Measurements from ENCODE around the gene RBMS2. TPM values are rescaled to one million over a fixed set of nuclear protein-coding genes. Genes with fewer than 3 reads are reported as not detected.

RBMS2 gene
- total and polyA plus RNA-seq, 10 of the 15 experiments (the other 5 are each of a cell fraction or from before 2014, with no cell fraction given), result 0.56 to 7.1 (median 2.4) TPM

DNA sequence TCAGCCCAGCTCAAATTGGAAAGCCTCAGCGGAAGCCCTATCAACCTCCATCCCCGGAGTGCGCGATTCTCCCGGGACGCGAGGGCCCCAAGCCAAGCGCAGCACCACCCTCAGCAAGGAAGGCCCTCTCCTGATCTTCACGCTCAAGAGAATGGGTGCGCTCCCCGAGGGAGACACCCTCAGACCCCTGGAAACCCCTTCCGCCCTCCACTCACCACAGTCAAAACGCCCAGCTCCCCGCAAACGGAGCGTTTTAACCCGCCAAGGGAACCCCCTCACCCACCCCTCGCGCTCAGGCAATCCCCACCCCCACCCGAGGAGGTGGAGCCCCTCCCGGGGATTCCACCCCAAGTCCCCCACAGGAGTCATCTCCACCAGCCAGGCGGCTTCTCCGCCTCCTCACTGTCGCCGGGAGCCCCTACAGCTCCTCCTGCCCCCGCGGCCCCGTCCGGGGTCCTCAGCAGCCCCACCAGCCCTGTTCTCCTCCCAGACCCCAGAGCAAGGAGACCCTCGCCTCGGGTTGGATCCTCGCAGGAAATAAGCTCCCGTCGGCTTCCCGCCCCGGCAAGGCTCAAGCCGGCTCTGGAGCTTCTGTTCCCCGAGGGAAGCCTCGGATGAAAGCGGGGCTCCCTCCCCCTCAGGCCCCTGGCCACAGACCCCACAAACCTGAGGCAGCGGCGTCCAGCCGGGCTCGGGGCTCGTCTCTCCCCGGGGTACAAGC lies 108.0 kb downstream of the RBMS2 start:
- WGBS (ENCODE audit: insufficient coverage, insufficient replicate concordance, low lambda C conversion rate, missing lambda C conversion rate), result 0% methylated on average over 24 of the region's 46 CpGs
- peaks cover 89% of the 10 kb centered on the region for H3K79me2 ChIP-seq (ENCODE audit: control insufficient read depth, insufficient read depth, low read length)
- BruUV-seq (replicated peaks), result no TSS peak
- ATAC-seq (peak; percentile 25), FAIRE-seq (no peak), DNase-seq (ENCODE audit: low read depth, low spot score) (no peak)
- no peaks in the 10 kb centered on the region for H3K27me3 ChIP-seq (replicated peaks in 1 of 2; ENCODE audit: control insufficient read depth in 2 of 2, insufficient read depth in 2 of 2, low read length in 1 of 2)
- H3K36me3 ChIP-seq (ENCODE audit: control insufficient read depth in 2 of 2, insufficient read depth in 2 of 2, low read length in 1 of 2), result peaks cover 0 to 7% of the 10 kb centered on the region in 2 experiments; a peak in 2 of 4 replicates
- ChIA-PET CTCF (interaction anchor here (0.5 to 1.7 kb wide), 14 partner anchors 13 to 142 kb away, joined by 3 to 16 read pairs (median 4); partner anchors contain the start of genes GLS2 and RBMS2), POLR2A (interaction anchor here (0.5 to 3.0 kb wide), 14 partner anchors 14 to 604 kb away, joined by 3 to 29 read pairs (median 4); partner anchors contain the start of genes PTGES3, RBMS2 and STAT6), SMC1A (ENCODE audit: uncharacterized antibody, unreplicated experiment) (interaction anchor here (0.6 to 2.1 kb wide), 14 partner anchors 9 to 116 kb away, joined by 3 to 12 read pairs (median 5); partner anchors contain the start of genes ATP5F1B and RBMS2), RAD21 (ENCODE audit: unreplicated experiment) (interaction anchor here (0.6 to 10.0 kb wide), 11 partner anchors 10 to 314 kb away, joined by 3 to 176 read pairs (median 5); partner anchors contain the start of genes ATP5F1B, CNPY2, PTGES3 and STAT2)
- intact Hi-C loops (cut with micrococcal nuclease; ENCODE audit: unreplicated experiment) (loop anchor here (2.0 kb wide), 1 partner anchor 55 kb away; no protein-coding TSS in a partner anchor), in situ Hi-C loops (cut with MboI) (loop anchor here (10.0 kb wide), 1 partner anchor 455 kb away; the partner anchor contains the start of gene NAB2)
- H3K4me1 ChIP-seq (ENCODE audit: control insufficient read depth, insufficient read depth, low read length), result peaks cover 47% of the 10 kb centered on the region
- no peaks in the 10 kb centered on the region for H3K9me3 ChIP-seq (replicated peaks; ENCODE audit: control insufficient read depth, insufficient read depth, low read length)
- H3K4me3 ChIP-seq, result peak overlapping the region; percentile 100
- peak overlapping the region; percentile 98 for H3K9ac ChIP-seq (ENCODE audit: control insufficient read depth, insufficient read depth, low read length)
- TF ChIP-seq EP300 (IDR thresholded peaks at IDR 0.05; ENCODE audit: borderline replicate concordance in 1 of 2, control insufficient read depth in 1 of 2, low read depth in 2 of 2, low read length in 2 of 2) (0 out of 4 replicates have a peak, but pooled peaks of 1 of the 2 experiments have one; percentile 5), TAF1 (IDR thresholded peaks at IDR 0.05; ENCODE audit: borderline replicate concordance, low read depth, low read length) (peak; percentile 33; the same call in 1 of the 2 replicates), ZSCAN29 (IDR thresholded peaks at IDR 0.05) (no peak), FOXM1 (IDR thresholded peaks at IDR 0.05; ENCODE audit: low read depth, low read length) (no peak), MTA2 (IDR thresholded peaks at IDR 0.05; ENCODE audit: low read depth) (0 out of 2 replicates have a peak, but pooled peaks have one; percentile 8), POLR2AphosphoS5 (IDR thresholded peaks at IDR 0.05; ENCODE audit: low read length) (no peak; the same call in 1 of the 2 replicates), IKZF1 (conservative IDR thresholded peaks at IDR 0.05) (peak; percentile 66; the same call in 1 of the 2 replicates), EGR1 (IDR thresholded peaks at IDR 0.05; ENCODE audit: borderline replicate concordance in 1 of 2, low read depth in 2 of 2, low read length in 2 of 2) (peak in 1 of 2 experiments; percentile 47; a peak in 1 of 3 replicates)
- TF ChIP-seq, protein P1, sequence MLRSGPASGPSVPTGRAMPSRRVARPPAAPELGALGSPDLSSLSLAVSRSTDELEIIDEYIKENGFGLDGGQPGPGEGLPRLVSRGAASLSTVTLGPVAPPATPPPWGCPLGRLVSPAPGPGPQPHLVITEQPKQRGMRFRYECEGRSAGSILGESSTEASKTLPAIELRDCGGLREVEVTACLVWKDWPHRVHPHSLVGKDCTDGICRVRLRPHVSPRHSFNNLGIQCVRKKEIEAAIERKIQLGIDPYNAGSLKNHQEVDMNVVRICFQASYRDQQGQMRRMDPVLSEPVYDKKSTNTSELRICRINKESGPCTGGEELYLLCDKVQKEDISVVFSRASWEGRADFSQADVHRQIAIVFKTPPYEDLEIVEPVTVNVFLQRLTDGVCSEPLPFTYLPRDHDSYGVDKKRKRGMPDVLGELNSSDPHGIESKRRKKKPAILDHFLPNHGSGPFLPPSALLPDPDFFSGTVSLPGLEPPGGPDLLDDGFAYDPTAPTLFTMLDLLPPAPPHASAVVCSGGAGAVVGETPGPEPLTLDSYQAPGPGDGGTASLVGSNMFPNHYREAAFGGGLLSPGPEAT (IDR thresholded peaks at IDR 0.05; ENCODE audit: low read depth), result 0 out of 2 replicates have a peak, but pooled peaks have one; percentile 22
- H3K4me2 ChIP-seq (ENCODE audit: control insufficient read depth, insufficient read depth), result peak overlapping the region; percentile 81; the same call in 1 of the 2 replicates
- H3K27ac ChIP-seq (ENCODE audit: control insufficient read depth, insufficient read depth), result peak overlapping the region; percentile 90
- H2AFZ ChIP-seq (ENCODE audit: control insufficient read depth, low read depth, low read length), result peak overlapping the region; percentile 50
- H4K20me1 ChIP-seq (ENCODE audit: control insufficient read depth, insufficient read depth), result no peaks in the 10 kb centered on the region
